Mesothelial cell of epicardium (in vitro differentiated cells): ENCODE data around the gene SUGP2. TPM values are rescaled to one million over a fixed set of nuclear protein-coding genes. Genes with fewer than 3 reads are reported as not detected.

Experiments used
- DNase-seq, 2 experiments: peaks; one replicate each; pipeline ENCODE4 v3.0.0; 2021; ENCODE audit warnings: low spot score in 2 of 2; ENCODE audit not compliant: unreplicated experiment in 2 of 2
- H3K27ac Mint-ChIP-seq: 2 replicates; pipeline ENCODE4 v1.8.0; 2021; ENCODE audit warnings: mixed read lengths
- H3K27me3 Mint-ChIP-seq: 2 replicates; pipeline ENCODE4 v1.8.0; 2021; ENCODE audit warnings: low read depth, mixed read lengths
- H3K36me3 Mint-ChIP-seq: 2 replicates; pipeline ENCODE4 v1.8.0; 2021; ENCODE audit warnings: mixed read lengths
- H3K4me1 Mint-ChIP-seq: 2 replicates; pipeline ENCODE4 v1.8.0; 2021; ENCODE audit warnings: mixed read lengths
- H3K4me3 Mint-ChIP-seq: 2 replicates; pipeline ENCODE4 v1.8.0; 2021; ENCODE audit warnings: mild to moderate bottlenecking, moderate library complexity, mixed read lengths
- H3K9me3 Mint-ChIP-seq: 2 replicates; pipeline ENCODE4 v1.8.0; 2021; ENCODE audit warnings: mixed read lengths
- total RNA-seq: library from RNA; stranded (reverse); gene quantifications from 3 replicates; pipeline ENCODE4 v1.2.1, GENCODE V29; 2021
- TF ChIP-seq, protein P1 (sequence below): fragments of 200-600 bp; sonication (generic); IDR thresholded peaks from one replicate; pipeline ENCODE4 v1.5.0; 2021; ENCODE audit warnings: antibody characterized with exemption; ENCODE audit not compliant: unreplicated experiment

SUGP2 gene
- total RNA-seq, 1 donor from 2014 or later: 152 TPM

DNA sequence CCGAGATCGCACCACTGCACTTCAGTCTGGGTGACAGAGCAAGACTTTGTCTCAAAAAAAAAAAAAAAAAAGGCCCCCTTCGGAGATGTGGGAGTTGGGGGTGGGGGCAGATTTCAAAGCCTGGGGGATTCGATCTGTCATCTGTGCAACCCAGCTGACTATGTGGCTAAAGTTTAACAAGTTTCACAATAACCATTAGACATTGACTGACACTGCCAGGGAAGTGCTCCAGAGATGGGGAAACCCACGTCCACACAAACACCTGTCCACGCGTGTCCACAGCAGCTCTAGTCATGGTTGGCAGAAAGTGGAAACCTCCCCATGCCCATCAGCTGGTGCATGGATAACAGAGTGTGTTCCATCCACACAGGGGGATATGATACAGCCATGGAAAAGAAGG is 54.7 kb downstream of the SUGP2 start:
- H3K27ac Mint-ChIP-seq: no peak overlapping the region
- no peak for DNase-seq
- TF ChIP-seq, protein P1, sequence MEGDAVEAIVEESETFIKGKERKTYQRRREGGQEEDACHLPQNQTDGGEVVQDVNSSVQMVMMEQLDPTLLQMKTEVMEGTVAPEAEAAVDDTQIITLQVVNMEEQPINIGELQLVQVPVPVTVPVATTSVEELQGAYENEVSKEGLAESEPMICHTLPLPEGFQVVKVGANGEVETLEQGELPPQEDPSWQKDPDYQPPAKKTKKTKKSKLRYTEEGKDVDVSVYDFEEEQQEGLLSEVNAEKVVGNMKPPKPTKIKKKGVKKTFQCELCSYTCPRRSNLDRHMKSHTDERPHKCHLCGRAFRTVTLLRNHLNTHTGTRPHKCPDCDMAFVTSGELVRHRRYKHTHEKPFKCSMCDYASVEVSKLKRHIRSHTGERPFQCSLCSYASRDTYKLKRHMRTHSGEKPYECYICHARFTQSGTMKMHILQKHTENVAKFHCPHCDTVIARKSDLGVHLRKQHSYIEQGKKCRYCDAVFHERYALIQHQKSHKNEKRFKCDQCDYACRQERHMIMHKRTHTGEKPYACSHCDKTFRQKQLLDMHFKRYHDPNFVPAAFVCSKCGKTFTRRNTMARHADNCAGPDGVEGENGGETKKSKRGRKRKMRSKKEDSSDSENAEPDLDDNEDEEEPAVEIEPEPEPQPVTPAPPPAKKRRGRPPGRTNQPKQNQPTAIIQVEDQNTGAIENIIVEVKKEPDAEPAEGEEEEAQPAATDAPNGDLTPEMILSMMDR: no peak
- no peaks in the 10 kb centered on the region for H3K36me3 Mint-ChIP-seq
- H3K4me1 Mint-ChIP-seq: peaks cover 2% of the 10 kb centered on the region
- H3K9me3 Mint-ChIP-seq: no peaks in the 10 kb centered on the region
- H3K4me3 Mint-ChIP-seq: no peak overlapping the region
- peaks cover 32% of the 10 kb centered on the region for H3K27me3 Mint-ChIP-seq

DNA sequence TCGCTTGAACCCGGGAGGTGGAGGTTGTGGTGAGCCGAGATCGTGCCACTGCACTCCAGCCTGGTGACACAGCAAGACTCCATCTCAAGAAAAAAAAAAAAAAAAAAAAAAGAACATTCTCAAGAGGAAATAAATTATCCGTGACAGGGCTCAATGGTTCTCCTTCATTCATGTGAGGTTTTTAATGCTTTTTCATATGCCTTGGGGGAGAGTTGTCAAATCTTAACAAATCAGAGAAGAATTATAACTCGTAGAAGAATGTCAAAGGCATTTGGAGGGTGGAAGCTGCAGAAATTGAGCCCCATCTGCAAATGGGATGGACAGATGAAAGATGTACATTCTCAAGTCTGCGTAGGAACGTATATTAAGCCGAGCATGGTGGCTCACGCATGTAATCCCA is 57.4 kb downstream of the SUGP2 start:
- Mint-ChIP-seq H3K9me3 (no peaks in the 10 kb centered on the region), H3K4me1 (peaks cover 6% of the 10 kb centered on the region), H3K27ac (no peak overlapping the region), H3K36me3 (no peaks in the 10 kb centered on the region), H3K27me3 (peaks cover 22% of the 10 kb centered on the region), H3K4me3 (no peak overlapping the region)
- DNase-seq: no peak
- TF ChIP-seq, protein P1: no peak

DNA sequence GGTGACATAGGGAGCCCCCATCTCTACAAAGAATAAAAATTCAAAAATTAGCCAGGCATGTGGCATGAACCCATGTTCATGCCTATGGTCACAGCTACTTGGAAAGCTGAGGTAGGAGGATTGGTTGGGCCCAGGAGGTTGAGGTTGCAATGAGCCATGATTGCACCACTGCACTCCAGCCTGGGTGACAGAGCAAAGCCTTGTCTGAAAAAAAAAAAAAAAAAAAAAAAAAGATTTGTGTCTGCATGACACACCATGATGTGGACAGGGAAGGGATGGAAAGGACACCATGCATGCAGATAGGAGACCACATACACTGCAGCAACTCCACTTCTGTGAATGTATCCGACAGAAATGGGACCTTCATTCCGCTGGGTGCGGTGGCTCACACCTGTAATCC is 58.3 kb downstream of the SUGP2 start:
- Mint-ChIP-seq H3K4me1 (peaks cover 6% of the 10 kb centered on the region), H3K27me3 (peaks cover 16% of the 10 kb centered on the region), H3K9me3 (no peaks in the 10 kb centered on the region), H3K36me3 (no peaks in the 10 kb centered on the region), H3K27ac (no peak overlapping the region), H3K4me3 (no peak overlapping the region)
- DNase-seq: no peak
- TF ChIP-seq, protein P1: no peak

DNA sequence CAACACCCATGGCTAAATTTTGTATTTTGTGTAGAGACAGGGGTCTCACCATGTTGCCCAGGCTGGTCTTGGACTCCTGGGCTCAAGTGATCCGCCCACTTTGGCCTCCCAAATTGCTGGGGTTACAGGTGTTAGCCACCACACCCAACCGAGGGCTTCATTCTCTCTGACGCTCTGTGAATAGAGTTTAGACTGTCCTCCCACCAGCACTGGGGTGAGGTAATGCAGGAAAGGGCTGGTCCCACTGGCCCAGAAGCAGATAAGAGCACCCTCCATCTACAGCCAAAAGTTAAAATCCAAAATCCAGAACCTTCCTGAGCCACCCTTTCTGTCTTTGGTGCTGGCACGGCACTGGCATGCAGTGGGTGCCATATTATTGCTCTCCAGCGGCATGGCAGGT is 60.5 kb downstream of the SUGP2 start:
- no peak overlapping the region for H3K27ac Mint-ChIP-seq
- no peaks in the 10 kb centered on the region for H3K9me3 Mint-ChIP-seq
- H3K36me3 Mint-ChIP-seq: no peaks in the 10 kb centered on the region
- no peak for DNase-seq
- H3K4me3 Mint-ChIP-seq: no peak overlapping the region
- peaks cover 5% of the 10 kb centered on the region for H3K27me3 Mint-ChIP-seq
- peaks cover 6% of the 10 kb centered on the region for H3K4me1 Mint-ChIP-seq
- TF ChIP-seq, protein P1: no peak

DNA sequence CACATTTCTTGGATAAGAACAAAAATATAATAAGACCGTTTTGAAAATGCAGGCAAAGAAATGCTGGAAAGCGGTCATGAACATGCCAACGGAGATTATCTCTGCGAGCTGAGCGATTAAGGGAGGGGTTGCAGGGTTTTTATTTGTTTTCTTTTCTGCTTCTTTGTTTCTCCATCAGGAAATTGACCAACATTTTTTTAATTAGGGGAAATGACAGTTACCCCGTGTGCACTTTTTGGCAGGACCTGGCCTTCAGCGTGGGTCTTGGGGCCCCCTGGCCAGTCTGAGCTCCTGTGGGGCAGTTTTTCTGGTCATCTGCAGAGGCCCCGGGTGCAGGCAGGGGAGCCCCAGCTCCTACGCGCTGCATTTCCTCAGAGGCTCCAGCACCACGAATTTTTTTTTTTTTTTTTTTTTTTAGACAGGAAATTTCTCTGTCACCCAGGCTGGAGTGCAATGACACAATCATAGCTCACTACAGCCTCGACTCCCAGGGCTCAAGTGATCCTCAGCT is 61.0 kb downstream of the SUGP2 start:
- Mint-ChIP-seq H3K27ac (peak overlapping the region; percentile 43), H3K36me3 (no peaks in the 10 kb centered on the region), H3K27me3 (peaks cover 5% of the 10 kb centered on the region), H3K9me3 (no peaks in the 10 kb centered on the region), H3K4me3 (no peak overlapping the region), H3K4me1 (peaks cover 6% of the 10 kb centered on the region)
- TF ChIP-seq, protein P1: no peak
- no peak for DNase-seq
